ENCODE results near the gene KLHL29. TPM values are rescaled to one million over a fixed set of nuclear protein-coding genes. Genes with fewer than 3 reads are reported as not detected.

KLHL29 gene
- total RNA-seq, 1 experiment from 2014 or later: 2.4 TPM

DNA sequence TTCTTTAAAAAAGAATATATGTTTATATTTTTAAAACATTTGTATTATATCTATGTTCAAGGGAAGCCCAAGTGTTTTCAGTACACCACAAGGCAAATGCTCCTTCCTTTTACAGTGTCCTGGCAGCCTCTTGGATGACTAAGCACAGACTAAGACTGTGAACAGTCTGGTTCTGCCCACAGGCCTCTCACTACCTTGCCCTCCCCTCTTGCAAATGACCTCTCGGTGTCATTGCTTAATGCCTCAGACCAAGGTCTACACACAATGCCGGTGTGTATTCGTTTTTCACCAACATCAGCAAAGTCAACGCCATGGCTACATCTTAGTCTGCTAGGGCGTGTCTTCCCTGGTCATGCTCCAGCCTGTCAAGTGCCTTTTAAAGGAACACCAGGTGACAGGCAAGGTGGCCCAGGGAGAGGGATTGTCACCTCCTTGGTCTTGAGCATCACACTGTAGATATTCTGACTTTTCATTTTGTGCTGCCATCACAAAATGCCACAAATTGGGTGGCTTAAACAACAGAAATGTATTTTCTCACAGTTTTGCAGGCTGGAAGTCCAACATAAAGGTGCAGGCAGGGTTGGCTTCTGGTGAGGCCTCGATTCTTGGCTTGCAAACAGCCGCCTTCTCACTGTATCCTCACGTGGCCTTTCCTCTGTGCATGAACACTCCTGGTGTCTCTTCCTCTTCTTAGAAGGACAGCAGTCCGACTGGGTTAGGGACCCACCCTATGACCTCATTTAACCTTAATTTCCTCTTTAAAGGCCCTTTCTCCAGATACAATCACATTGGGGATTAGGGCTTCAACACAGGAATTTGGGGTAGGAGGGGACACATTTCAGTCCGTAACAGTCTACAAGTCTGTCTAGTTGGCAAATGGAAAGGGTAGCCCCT is 266.5 kb downstream of the KLHL29 start:
- Histone ChIP-seq H3K9me3 (ENCODE audit: control insufficient read depth, low read depth, low read length) (no peaks in the 10 kb centered on the region), H4K20me1 (ENCODE audit: control insufficient read depth, insufficient read depth, insufficient read length) (no peaks in the 10 kb centered on the region)

More for the DNA sequence above, 266.5 kb downstream of the KLHL29 start:
- Histone ChIP-seq H3K4me1 (ENCODE audit: insufficient read depth, low read length) (no peaks in the 10 kb centered on the region), H3K79me1 (ENCODE audit: insufficient read depth, low read depth, low read length, poor library complexity, severe bottlenecking) (no peaks in the 10 kb centered on the region), H3K4me2 (ENCODE audit: insufficient read depth, insufficient read length, low read length) (no peak overlapping the region), H3K9ac (ENCODE audit: extremely low read depth, insufficient read length, low read length) (no peak overlapping the region), H3T11ph (ENCODE audit: low read length) (no peak overlapping the region), H2BK15ac (ENCODE audit: low read depth, low read length) (no peak overlapping the region), H4K5ac (ENCODE audit: insufficient read length, low read depth, low read length) (no peak overlapping the region), H4K91ac (ENCODE audit: insufficient read length, low read depth, low read length) (no peak overlapping the region), H2AK5ac (ENCODE audit: insufficient read length, low read length) (no peak overlapping the region), H3K4ac (ENCODE audit: low read depth, low read length) (no peak overlapping the region), H3K79me2 (ENCODE audit: insufficient read depth, low read length) (no peaks in the 10 kb centered on the region), H2BK5ac (ENCODE audit: insufficient read length, low read length) (no peak overlapping the region), H2BK20ac (ENCODE audit: low read depth, low read length, poor library complexity, severe bottlenecking) (no peak overlapping the region), H2AFZ (ENCODE audit: low read length) (no peak overlapping the region), H3K23me2 (ENCODE audit: insufficient read length, low read depth, low read length, poor library complexity, severe bottlenecking) (no peaks in the 10 kb centered on the region), H4K8ac (replicated peaks; ENCODE audit: insufficient read length, low read depth, low read length) (no peak overlapping the region), H3K27ac (ENCODE audit: insufficient read length, low read depth, low read length) (no peak overlapping the region), H2BK12ac (ENCODE audit: insufficient read length, low read depth, low read length) (no peak overlapping the region), H3K56ac (ENCODE audit: insufficient read length, low read depth, low read length) (no peak overlapping the region), H2BK120ac (ENCODE audit: low read depth, low read length, poor library complexity, severe bottlenecking) (no peak overlapping the region), H3K14ac (ENCODE audit: insufficient read depth, low read length) (no peak overlapping the region), H3K18ac (ENCODE audit: insufficient read length, low read depth, low read length) (no peak overlapping the region), H3K23ac (ENCODE audit: insufficient read length, low read depth, low read length) (no peak overlapping the region), H3K27me3 (ENCODE audit: insufficient read depth, low read length) (no peaks in the 10 kb centered on the region)
- Mint-ChIP-seq H3K27me3 (ENCODE audit: low read depth) (peaks cover 15% of the 10 kb centered on the region), H3K27ac (no peak overlapping the region), H3K4me1 (no peaks in the 10 kb centered on the region), H3K9me3 (no peaks in the 10 kb centered on the region), H3K36me3 (ENCODE audit: insufficient read depth in 1 of 3, low read depth in 3 of 3) (no peaks in the 10 kb centered on the region), H3K4me3 (no peak overlapping the region)
- DNase-seq: no peak
- WGBS (ENCODE audit: extremely low coverage, insufficient read length, low lambda C conversion rate): no CpG with 5 or more reads among the region's 10 CpGs
- TF ChIP-seq, protein P1, sequence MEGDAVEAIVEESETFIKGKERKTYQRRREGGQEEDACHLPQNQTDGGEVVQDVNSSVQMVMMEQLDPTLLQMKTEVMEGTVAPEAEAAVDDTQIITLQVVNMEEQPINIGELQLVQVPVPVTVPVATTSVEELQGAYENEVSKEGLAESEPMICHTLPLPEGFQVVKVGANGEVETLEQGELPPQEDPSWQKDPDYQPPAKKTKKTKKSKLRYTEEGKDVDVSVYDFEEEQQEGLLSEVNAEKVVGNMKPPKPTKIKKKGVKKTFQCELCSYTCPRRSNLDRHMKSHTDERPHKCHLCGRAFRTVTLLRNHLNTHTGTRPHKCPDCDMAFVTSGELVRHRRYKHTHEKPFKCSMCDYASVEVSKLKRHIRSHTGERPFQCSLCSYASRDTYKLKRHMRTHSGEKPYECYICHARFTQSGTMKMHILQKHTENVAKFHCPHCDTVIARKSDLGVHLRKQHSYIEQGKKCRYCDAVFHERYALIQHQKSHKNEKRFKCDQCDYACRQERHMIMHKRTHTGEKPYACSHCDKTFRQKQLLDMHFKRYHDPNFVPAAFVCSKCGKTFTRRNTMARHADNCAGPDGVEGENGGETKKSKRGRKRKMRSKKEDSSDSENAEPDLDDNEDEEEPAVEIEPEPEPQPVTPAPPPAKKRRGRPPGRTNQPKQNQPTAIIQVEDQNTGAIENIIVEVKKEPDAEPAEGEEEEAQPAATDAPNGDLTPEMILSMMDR (conservative IDR thresholded peaks at IDR 0.05): no peak
